Measurements from ENCODE around the gene ANK3. TPM values are rescaled to one million over a fixed set of nuclear protein-coding genes. Genes with fewer than 3 reads are reported as not detected.

ANK3 gene
- total RNA-seq, 2 donors from 2014 or later = 58.5 to 71.2 TPM

DNA sequence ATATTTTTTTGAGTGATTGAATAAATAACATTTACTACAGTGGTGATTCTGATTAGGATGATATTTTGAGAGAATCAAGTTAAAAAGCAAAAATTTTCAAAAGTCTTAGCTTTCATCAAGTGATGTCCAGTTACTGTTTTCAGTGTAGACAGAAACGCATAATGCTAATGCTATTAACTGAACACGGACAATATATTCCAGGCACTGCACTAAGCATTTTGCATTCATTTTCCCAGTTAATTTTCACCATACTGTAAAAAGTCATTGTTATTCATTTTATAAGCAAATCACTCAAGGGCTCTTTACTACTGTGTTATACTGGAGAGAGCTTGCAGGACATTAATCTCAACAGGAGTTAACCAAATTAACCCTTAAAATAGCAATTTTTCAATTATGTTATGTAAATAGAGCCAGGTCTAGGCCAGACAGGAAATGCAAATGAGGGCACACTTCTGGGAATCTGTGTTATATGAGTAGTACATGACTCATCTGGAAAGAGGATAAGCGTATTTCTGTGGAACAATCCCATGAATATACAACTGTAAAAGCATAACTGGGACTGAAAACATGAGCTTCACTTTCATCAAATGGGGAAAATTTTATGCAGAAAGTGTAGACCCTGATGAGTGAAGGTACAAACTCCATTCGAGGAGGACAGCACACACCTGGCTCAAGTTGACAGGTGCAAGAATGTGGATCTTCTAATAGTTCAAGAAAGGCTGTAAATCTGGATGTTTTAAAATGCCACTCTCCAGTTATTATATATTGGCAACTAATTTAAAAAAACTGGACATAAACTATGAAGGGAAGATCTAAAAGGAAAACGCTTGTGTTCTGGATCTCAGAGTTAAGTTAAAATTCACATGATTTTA lies 75.4 kb downstream of the ANK3 start:
- H3K9me3 ChIP-seq (ENCODE audit: control insufficient read depth, low read length, poor library complexity, severe bottlenecking) = no peaks in the 10 kb centered on the region
- no peak for DNase-seq
- no peak overlapping the region for H3K27ac Mint-ChIP-seq
- H3K36me3 Mint-ChIP-seq (ENCODE audit: low read depth) = peaks cover 4% of the 10 kb centered on the region
- H3K4me3 Mint-ChIP-seq = no peak overlapping the region
- H3K27me3 Mint-ChIP-seq = no peaks in the 10 kb centered on the region
- H3K4me1 Mint-ChIP-seq = peaks cover 13% of the 10 kb centered on the region
- ATAC-seq = no peak

GRCh38 chr10:60313589-60313952 lies 76.1 kb downstream of the ANK3 start:
- H3K9me3 ChIP-seq (ENCODE audit: control insufficient read depth, low read length, poor library complexity, severe bottlenecking) = no peaks in the 10 kb centered on the region
- ATAC-seq = no peak
- no peak overlapping the region for H3K27ac Mint-ChIP-seq
- peaks cover 13% of the 10 kb centered on the region for H3K4me1 Mint-ChIP-seq
- H3K27me3 Mint-ChIP-seq = no peaks in the 10 kb centered on the region
- DNase-seq = no peak
- H3K4me3 Mint-ChIP-seq = no peak overlapping the region
- peaks cover 4% of the 10 kb centered on the region for H3K36me3 Mint-ChIP-seq (ENCODE audit: low read depth)

- Mint-ChIP-seq H3K4me1 (peaks cover 13% of the 10 kb centered on the region), H3K4me3 (no peak overlapping the region), H3K27me3 (no peaks in the 10 kb centered on the region), H3K36me3 (ENCODE audit: low read depth) (peaks cover 4% of the 10 kb centered on the region), H3K27ac (no peak overlapping the region)
- ATAC-seq (no peak), DNase-seq (no peak)
- H3K9me3 ChIP-seq (ENCODE audit: control insufficient read depth, low read length, poor library complexity, severe bottlenecking) = no peaks in the 10 kb centered on the region
These were observed 76.7 kb downstream of the ANK3 start for GRCh38 chr10:60312818-60313588.

- H3K9me3 ChIP-seq (ENCODE audit: control insufficient read depth, low read length, poor library complexity, severe bottlenecking) = no peaks in the 10 kb centered on the region
- peaks cover 13% of the 10 kb centered on the region for H3K4me1 Mint-ChIP-seq
- H3K36me3 Mint-ChIP-seq (ENCODE audit: low read depth) = peaks cover 4% of the 10 kb centered on the region
- DNase-seq = no peak
- H3K27ac Mint-ChIP-seq = no peak overlapping the region
- no peaks in the 10 kb centered on the region for H3K27me3 Mint-ChIP-seq
- H3K4me3 Mint-ChIP-seq = no peak overlapping the region
- ATAC-seq = no peak
These were observed 77.9 kb downstream of the ANK3 start for GRCh38 chr10:60311821-60312220.

GRCh38 chr10:60310740-60311139 lies 78.9 kb downstream of the ANK3 start:
- ATAC-seq (no peak), DNase-seq (no peak)
- no peaks in the 10 kb centered on the region for H3K27me3 Mint-ChIP-seq
- no peak overlapping the region for H3K27ac Mint-ChIP-seq
- H3K36me3 Mint-ChIP-seq (ENCODE audit: low read depth) = peaks cover 4% of the 10 kb centered on the region
- H3K9me3 ChIP-seq (ENCODE audit: control insufficient read depth, low read length, poor library complexity, severe bottlenecking) = no peaks in the 10 kb centered on the region
- peaks cover 13% of the 10 kb centered on the region for H3K4me1 Mint-ChIP-seq
- no peak overlapping the region for H3K4me3 Mint-ChIP-seq

- H3K27ac Mint-ChIP-seq = no peak overlapping the region
- ATAC-seq (no peak), DNase-seq (no peak)
- H3K4me3 Mint-ChIP-seq = no peak overlapping the region
- peaks cover 13% of the 10 kb centered on the region for H3K4me1 Mint-ChIP-seq
- H3K36me3 Mint-ChIP-seq (ENCODE audit: low read depth) = peaks cover 4% of the 10 kb centered on the region
- no peaks in the 10 kb centered on the region for H3K9me3 ChIP-seq (ENCODE audit: control insufficient read depth, low read length, poor library complexity, severe bottlenecking)
- H3K27me3 Mint-ChIP-seq = no peaks in the 10 kb centered on the region
These were observed 79.8 kb downstream of the ANK3 start for GRCh38 chr10:60309891-60310290.

GRCh38 chr10:60309371-60309770 lies 80.3 kb downstream of the ANK3 start:
- H3K36me3 Mint-ChIP-seq (ENCODE audit: low read depth) = peaks cover 4% of the 10 kb centered on the region
- no peaks in the 10 kb centered on the region for H3K9me3 ChIP-seq (ENCODE audit: control insufficient read depth, low read length, poor library complexity, severe bottlenecking)
- peaks cover 8% of the 10 kb centered on the region for H3K4me1 Mint-ChIP-seq
- DNase-seq (no peak), ATAC-seq (no peak)
- no peak overlapping the region for H3K27ac Mint-ChIP-seq
- no peaks in the 10 kb centered on the region for H3K27me3 Mint-ChIP-seq
- H3K4me3 Mint-ChIP-seq = no peak overlapping the region

- H3K4me3 Mint-ChIP-seq = no peak overlapping the region
- H3K27me3 Mint-ChIP-seq = no peaks in the 10 kb centered on the region
- ATAC-seq = no peak
- no peak for DNase-seq
- H3K27ac Mint-ChIP-seq = peak overlapping the region; percentile 30
- H3K9me3 ChIP-seq (ENCODE audit: control insufficient read depth, low read length, poor library complexity, severe bottlenecking) = no peaks in the 10 kb centered on the region
- H3K4me1 Mint-ChIP-seq = peaks cover 6% of the 10 kb centered on the region
- H3K36me3 Mint-ChIP-seq (ENCODE audit: low read depth) = peaks cover 3% of the 10 kb centered on the region
These were observed 84.2 kb downstream of the ANK3 start for GRCh38 chr10:60305380-60305892.

DNA sequence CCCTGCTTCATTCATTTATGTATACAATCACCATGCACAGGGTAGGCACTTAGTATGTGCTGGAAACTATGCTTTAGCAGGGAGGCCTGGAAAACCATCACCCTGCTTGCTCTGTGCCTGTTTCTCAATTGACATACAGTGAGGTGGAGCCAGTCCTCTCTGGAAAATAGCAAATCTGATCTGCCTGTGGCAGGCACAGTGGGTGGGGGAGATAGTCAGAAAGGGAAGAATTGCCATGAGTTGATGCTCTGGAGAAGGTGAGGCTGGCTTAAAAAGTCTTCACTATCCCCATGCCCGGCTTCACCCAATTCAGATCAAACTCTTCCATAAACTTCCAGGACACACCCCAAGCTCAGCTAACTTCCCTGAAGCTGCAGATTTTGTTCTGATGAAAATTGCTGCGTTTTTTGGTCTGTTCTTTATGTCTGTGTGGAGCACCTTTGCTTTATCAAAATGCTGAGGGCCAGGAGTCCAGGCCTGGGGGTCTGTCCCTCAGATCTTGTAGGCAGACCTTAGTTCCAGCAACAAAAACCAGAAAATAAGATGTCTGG lies 84.8 kb downstream of the ANK3 start:
- peaks cover 6% of the 10 kb centered on the region for H3K4me1 Mint-ChIP-seq
- H3K27me3 Mint-ChIP-seq = no peaks in the 10 kb centered on the region
- DNase-seq (no peak), ATAC-seq (no peak)
- no peaks in the 10 kb centered on the region for H3K9me3 ChIP-seq (ENCODE audit: control insufficient read depth, low read length, poor library complexity, severe bottlenecking)
- H3K36me3 Mint-ChIP-seq (ENCODE audit: low read depth) = peaks cover 3% of the 10 kb centered on the region
- no peak overlapping the region for H3K4me3 Mint-ChIP-seq
- H3K27ac Mint-ChIP-seq = no peak overlapping the region

GRCh38 chr10:60303778-60304177 lies 85.9 kb downstream of the ANK3 start:
- Mint-ChIP-seq H3K27ac (no peak overlapping the region), H3K4me3 (no peak overlapping the region), H3K27me3 (no peaks in the 10 kb centered on the region), H3K4me1 (peaks cover 6% of the 10 kb centered on the region), H3K36me3 (ENCODE audit: low read depth) (peaks cover 3% of the 10 kb centered on the region)
- ATAC-seq = no peak
- DNase-seq = no peak
- no peaks in the 10 kb centered on the region for H3K9me3 ChIP-seq (ENCODE audit: control insufficient read depth, low read length, poor library complexity, severe bottlenecking)

- no peak for DNase-seq
- Mint-ChIP-seq H3K27me3 (no peaks in the 10 kb centered on the region), H3K4me3 (no peak overlapping the region), H3K4me1 (peaks cover 6% of the 10 kb centered on the region), H3K27ac (no peak overlapping the region), H3K36me3 (ENCODE audit: low read depth) (peaks cover 3% of the 10 kb centered on the region)
- no peaks in the 10 kb centered on the region for H3K9me3 ChIP-seq (ENCODE audit: control insufficient read depth, low read length, poor library complexity, severe bottlenecking)
- no peak for ATAC-seq
These were observed 89.5 kb downstream of the ANK3 start for GRCh38 chr10:60299961-60300883.

- peaks cover 6% of the 10 kb centered on the region for H3K4me1 Mint-ChIP-seq
- ATAC-seq (no peak), DNase-seq (no peak)
- no peaks in the 10 kb centered on the region for H3K9me3 ChIP-seq (ENCODE audit: control insufficient read depth, low read length, poor library complexity, severe bottlenecking)
- H3K4me3 Mint-ChIP-seq = no peak overlapping the region
- H3K36me3 Mint-ChIP-seq (ENCODE audit: low read depth) = peaks cover 3% of the 10 kb centered on the region
- H3K27me3 Mint-ChIP-seq = no peaks in the 10 kb centered on the region
- H3K27ac Mint-ChIP-seq = no peak overlapping the region
These were observed 90.3 kb downstream of the ANK3 start for GRCh38 chr10:60299390-60299778.

Measured in T-helper 17 cell (primary cell).